SU-DHL-6 (cell line): ENCODE data around the gene DYRK1B.

Experiments used
- H2AFZ ChIP-seq: fragments of 200-600 bp; sonication (generic); 2 replicates; pipeline ENCODE4 v1.6.1; 2014; ENCODE audit warnings: low read depth, mild to moderate bottlenecking, moderate library complexity, mixed read lengths, antibody characterized with exemption, low read length; ENCODE audit not compliant: severe bottlenecking
- H3F3A ChIP-seq: fragments of 200-600 bp; shearing (Covaris generic); 2 replicates; pipeline ENCODE4 v1.6.0; 2016; ENCODE audit warnings: antibody characterized with exemption, mild to moderate bottlenecking; ENCODE audit not compliant: insufficient read depth
- H3K27ac ChIP-seq: fragments of 200-600 bp; sonication (generic); 2 replicates; pipeline ENCODE4 v1.5.1; 2016; ENCODE audit warnings: low read depth, mild to moderate bottlenecking, low read length, moderate library complexity, mixed read lengths
- H3K27me3 ChIP-seq: fragments of 200-600 bp; sonication (generic), shearing (Covaris generic); 2 replicates; pipeline ENCODE4 v1.6.0; 2014; ENCODE audit warnings: mild to moderate bottlenecking, low read length
- H3K36me3 ChIP-seq: fragments of 200-600 bp; sonication (generic); 2 replicates; pipeline ENCODE4 v1.6.1; 2014; ENCODE audit warnings: mild to moderate bottlenecking, low read length, mixed read lengths
- H3K4me2 ChIP-seq: fragments of 300-600, 200-600 bp; shearing (Covaris generic), sonication (generic); 2 replicates; pipeline ENCODE4 v1.6.0; 2014; ENCODE audit warnings: low read length, low read depth, mild to moderate bottlenecking; ENCODE audit not compliant: poor library complexity, severe bottlenecking
- H3K4me3 ChIP-seq: fragments of 200-600 bp; sonication (generic); 2 replicates; pipeline ENCODE4 v1.5.1; 2014; ENCODE audit warnings: antibody characterized with exemption, low read length, mild to moderate bottlenecking, mixed read lengths; ENCODE audit not compliant: insufficient read depth, poor library complexity, severe bottlenecking
- H3K79me2 ChIP-seq: fragments of 200-600 bp; sonication (generic); 2 replicates; pipeline ENCODE4 v1.6.1; 2014; ENCODE audit warnings: mild to moderate bottlenecking, low read length, moderate library complexity; ENCODE audit not compliant: insufficient read depth
- H3K9ac ChIP-seq: fragments of 200-600 bp; sonication (generic); 2 replicates; pipeline ENCODE4 v1.7.0; 2014; ENCODE audit warnings: mild to moderate bottlenecking, low read length
- H3K9me2 ChIP-seq: fragments of 200-600 bp; sonication (generic); replicated peaks from 2 replicates; pipeline ENCODE4 v1.6.1; 2014; ENCODE audit warnings: low read length; ENCODE audit not compliant: insufficient read depth
- H3K9me3 ChIP-seq: fragments of 200-600 bp; sonication (generic); 2 replicates; pipeline ENCODE4 v1.6.1; 2014; ENCODE audit warnings: low read length, mixed read lengths; ENCODE audit not compliant: insufficient read depth
- H4K20me1 ChIP-seq: fragments of 200-600 bp; sonication (generic); 2 replicates; pipeline ENCODE4 v1.6.1; 2014; ENCODE audit warnings: low read depth, mild to moderate bottlenecking, antibody characterized with exemption, low read length, moderate library complexity, mixed read lengths
- EZH2phosphoT487 ChIP-seq: fragments of 200-600 bp; sonication (generic), shearing (Covaris generic); conservative IDR thresholded peaks from 2 replicates; pipeline ENCODE4 v1.6.1; 2018; ENCODE audit warnings: mild to moderate bottlenecking, antibody characterized with exemption, low read length, moderate library complexity, mixed read lengths
- TF ChIP-seq, protein P1 (sequence below): fragments of 200-600 bp; sonication (generic); IDR thresholded peaks from one replicate; pipeline ENCODE4 v1.5.1; 2017; ENCODE audit warnings: antibody characterized with exemption, mild to moderate bottlenecking, low read length, moderate library complexity; ENCODE audit not compliant: insufficient read depth, poor library complexity, severe bottlenecking

The DYRK1B gene

GRCh38 chr19:39825531-39826076, 8.4 kb downstream of the DYRK1B start:
- Histone ChIP-seq H3K79me2 (peaks cover 4% of the 10 kb centered on the region; the same call in 1 of the 2 replicates), H3K9ac (no peak overlapping the region), H3K27ac (no peak overlapping the region), H3K9me2 (no peaks in the 10 kb centered on the region), H4K20me1 (no peaks in the 10 kb centered on the region), H3K27me3 (no peaks in the 10 kb centered on the region), H3K36me3 (no peaks in the 10 kb centered on the region), H3K9me3 (no peaks in the 10 kb centered on the region), H2AFZ (no peak overlapping the region), H3K4me2 (no peak overlapping the region), H3K4me3 (no peak overlapping the region), H3F3A (no peaks in the 10 kb centered on the region)
- TF ChIP-seq EZH2phosphoT487, result no peak
- TF ChIP-seq, protein P1, sequence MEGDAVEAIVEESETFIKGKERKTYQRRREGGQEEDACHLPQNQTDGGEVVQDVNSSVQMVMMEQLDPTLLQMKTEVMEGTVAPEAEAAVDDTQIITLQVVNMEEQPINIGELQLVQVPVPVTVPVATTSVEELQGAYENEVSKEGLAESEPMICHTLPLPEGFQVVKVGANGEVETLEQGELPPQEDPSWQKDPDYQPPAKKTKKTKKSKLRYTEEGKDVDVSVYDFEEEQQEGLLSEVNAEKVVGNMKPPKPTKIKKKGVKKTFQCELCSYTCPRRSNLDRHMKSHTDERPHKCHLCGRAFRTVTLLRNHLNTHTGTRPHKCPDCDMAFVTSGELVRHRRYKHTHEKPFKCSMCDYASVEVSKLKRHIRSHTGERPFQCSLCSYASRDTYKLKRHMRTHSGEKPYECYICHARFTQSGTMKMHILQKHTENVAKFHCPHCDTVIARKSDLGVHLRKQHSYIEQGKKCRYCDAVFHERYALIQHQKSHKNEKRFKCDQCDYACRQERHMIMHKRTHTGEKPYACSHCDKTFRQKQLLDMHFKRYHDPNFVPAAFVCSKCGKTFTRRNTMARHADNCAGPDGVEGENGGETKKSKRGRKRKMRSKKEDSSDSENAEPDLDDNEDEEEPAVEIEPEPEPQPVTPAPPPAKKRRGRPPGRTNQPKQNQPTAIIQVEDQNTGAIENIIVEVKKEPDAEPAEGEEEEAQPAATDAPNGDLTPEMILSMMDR, result no peak

- Histone ChIP-seq H2AFZ (peak overlapping the region; percentile 78), H3K4me3 (no peak overlapping the region), H4K20me1 (no peaks in the 10 kb centered on the region), H3F3A (no peaks in the 10 kb centered on the region), H3K4me2 (peak overlapping the region; percentile 82), H3K27me3 (no peaks in the 10 kb centered on the region), H3K9ac (peak overlapping the region; percentile 61; the same call in 1 of the 2 replicates), H3K36me3 (no peaks in the 10 kb centered on the region), H3K79me2 (peaks cover 4% of the 10 kb centered on the region; the same call in 1 of the 2 replicates), H3K9me2 (no peaks in the 10 kb centered on the region), H3K9me3 (no peaks in the 10 kb centered on the region), H3K27ac (no peak overlapping the region; the same call in 1 of the 2 replicates)
- TF ChIP-seq, protein P1, result no peak
- no peak for TF ChIP-seq EZH2phosphoT487
Observed at GRCh38 chr19:39825093-39825463, 8.9 kb downstream of the DYRK1B start.

GRCh38 chr19:39824143-39825092, 9.5 kb downstream of the DYRK1B start:
- TF ChIP-seq, protein P1, result no peak
- TF ChIP-seq EZH2phosphoT487, result no peak
- no peaks in the 10 kb centered on the region for H4K20me1 ChIP-seq
- peak overlapping the region; percentile 68 for H3K4me3 ChIP-seq
- peaks cover 4% of the 10 kb centered on the region; the same call in 1 of the 2 replicates for H3K79me2 ChIP-seq
- H3K4me2 ChIP-seq, result peak overlapping the region; percentile 82
- H3K9me2 ChIP-seq, result no peaks in the 10 kb centered on the region
- no peaks in the 10 kb centered on the region for H3K36me3 ChIP-seq
- H3K27me3 ChIP-seq, result no peaks in the 10 kb centered on the region
- H3K27ac ChIP-seq, result no peak overlapping the region; the same call in 1 of the 2 replicates
- H3F3A ChIP-seq, result no peaks in the 10 kb centered on the region
- no peaks in the 10 kb centered on the region for H3K9me3 ChIP-seq
- peak overlapping the region; percentile 78 for H2AFZ ChIP-seq
- peak overlapping the region; percentile 61 for H3K9ac ChIP-seq
